ENCODE data around the gene ADAM21.
"Not testable (repeated sequence)": the region's sequence is repeated elsewhere in the genome, so short reads cannot be mapped to it uniquely, and the experiment has no call there.

ADAM21 gene

GRCh38 chr14:70451874-70452273 lies at the start of gene ADAM21:
ADAM21 (plus strand) TSS chr14:70452174; CDS start chr14:70457500, 5,326 bp downstream.
- in situ Hi-C loops (cut with MboI; ENCODE audit: low sequenced_read_pairs): no loop called here

- in situ Hi-C loops (cut with MboI; ENCODE audit: low sequenced_read_pairs): not testable (repeated sequence)
These were observed 48.6 kb upstream of the ADAM21 start for GRCh38 chr14:70403335-70403734.

- in situ Hi-C loops (cut with MboI; ENCODE audit: low sequenced_read_pairs): not testable (repeated sequence)
These were observed 45.8 kb upstream of the ADAM21 start for GRCh38 chr14:70406216-70406615.

GRCh38 chr14:70407621-70408020 lies 44.4 kb upstream of the ADAM21 start:
- in situ Hi-C loops (cut with MboI; ENCODE audit: low sequenced_read_pairs): no loop called here

- in situ Hi-C loops (cut with MboI; ENCODE audit: low sequenced_read_pairs): no loop called here
These were observed 36.2 kb upstream of the ADAM21 start for GRCh38 chr14:70415788-70416187.

- in situ Hi-C loops (cut with MboI; ENCODE audit: low sequenced_read_pairs): no loop called here
These were observed 35.6 kb upstream of the ADAM21 start for GRCh38 chr14:70416338-70416724.

- in situ Hi-C loops (cut with MboI; ENCODE audit: low sequenced_read_pairs): no loop called here
These were observed 35.1 kb upstream of the ADAM21 start, which contains the start of gene SYNJ2BP for GRCh38 chr14:70416725-70417349. SYNJ2BP (minus strand) TSS chr14:70417090; CDS start chr14:70416963, 127 bp downstream.

GRCh38 chr14:70419270-70419931 lies 32.6 kb upstream of the ADAM21 start:
- in situ Hi-C loops (cut with MboI; ENCODE audit: low sequenced_read_pairs): not testable (repeated sequence)

- in situ Hi-C loops (cut with MboI; ENCODE audit: low sequenced_read_pairs): no loop called here
These were observed 29.4 kb upstream of the ADAM21 start for GRCh38 chr14:70422538-70422937.

GRCh38 chr14:70425354-70425753 lies 26.6 kb upstream of the ADAM21 start:
- in situ Hi-C loops (cut with MboI; ENCODE audit: low sequenced_read_pairs): no loop called here

- in situ Hi-C loops (cut with MboI; ENCODE audit: low sequenced_read_pairs): not testable (repeated sequence)
These were observed 25.4 kb upstream of the ADAM21 start for GRCh38 chr14:70426555-70426954.

- in situ Hi-C loops (cut with MboI; ENCODE audit: low sequenced_read_pairs): no loop called here
These were observed 15.1 kb upstream of the ADAM21 start for GRCh38 chr14:70436867-70437266.

GRCh38 chr14:70441641-70442040 lies 10.3 kb upstream of the ADAM21 start:
- in situ Hi-C loops (cut with MboI; ENCODE audit: low sequenced_read_pairs): no loop called here

GRCh38 chr14:70442750-70443149 lies 9.2 kb upstream of the ADAM21 start:
- in situ Hi-C loops (cut with MboI; ENCODE audit: low sequenced_read_pairs): no loop called here

- in situ Hi-C loops (cut with MboI; ENCODE audit: low sequenced_read_pairs): no loop called here
These were observed 3.2 kb upstream of the ADAM21 start for GRCh38 chr14:70448633-70449340.

- in situ Hi-C loops (cut with MboI; ENCODE audit: low sequenced_read_pairs): no loop called here
These were observed 2.8 kb downstream of the ADAM21 start for GRCh38 chr14:70454731-70455130.

GRCh38 chr14:70468731-70469130 lies 16.8 kb downstream of the ADAM21 start:
- in situ Hi-C loops (cut with MboI; ENCODE audit: low sequenced_read_pairs): no loop called here

GRCh38 chr14:70470863-70471563 lies 19.0 kb downstream of the ADAM21 start:
- in situ Hi-C loops (cut with MboI; ENCODE audit: low sequenced_read_pairs): not testable (repeated sequence)

- in situ Hi-C loops (cut with MboI; ENCODE audit: low sequenced_read_pairs): no loop called here
These were observed 20.5 kb downstream of the ADAM21 start for GRCh38 chr14:70472253-70473159.

GRCh38 chr14:70473825-70474224 lies 21.9 kb downstream of the ADAM21 start:
- in situ Hi-C loops (cut with MboI; ENCODE audit: low sequenced_read_pairs): no loop called here

Measured in HL-60/S4 (cell line).